Activated CD4-positive, alpha-beta memory T cell treated with anti-CD3 and anti-CD28 coated beads, Interleukin-2, amount 10 ng/mL, durations not matched to agents 7 days and 5 days (primary cell): ENCODE data around the gene SEC16A. TPM values are rescaled to one million over a fixed set of nuclear protein-coding genes. Genes with fewer than 3 reads are reported as not detected.

Experiments
- CTCF ChIA-PET: fragments of 350-600 bp; sonication (Branson Sonifier 250); formaldehyde crosslinking; loops from one replicate; lab custom pipeline; 2021; ENCODE audit warnings: antibody characterized with exemption, inconsistent platforms; lab: Charles Lee
- POLR2A ChIA-PET: fragments of 350-600 bp; sonication (Branson Sonifier 250); formaldehyde crosslinking; loops from one replicate; lab custom pipeline; 2021; ENCODE audit warnings: antibody characterized with exemption; lab: Charles Lee
- DNase-seq: peaks from one replicate; pipeline ENCODE4 v3.0.0-alpha.2; 2020
- H3K27ac Mint-ChIP-seq: one replicate; pipeline ENCODE4 v1.8.0; 2021; ENCODE audit warnings: mild to moderate bottlenecking, mixed read lengths
- H3K27me3 Mint-ChIP-seq: one replicate; pipeline ENCODE4 v1.8.0; 2021; ENCODE audit warnings: mixed read lengths
- H3K36me3 Mint-ChIP-seq: one replicate; pipeline ENCODE4 v1.8.0; 2021; ENCODE audit warnings: low read depth, mixed read lengths
- H3K4me1 Mint-ChIP-seq: one replicate; pipeline ENCODE4 v1.8.0; 2021; ENCODE audit warnings: mixed read lengths
- H3K4me3 Mint-ChIP-seq: one replicate; pipeline ENCODE4 v1.8.0; 2021; ENCODE audit warnings: mild to moderate bottlenecking, mixed read lengths
- H3K9me3 Mint-ChIP-seq: one replicate; pipeline ENCODE4 v1.8.0; 2021; ENCODE audit warnings: mixed read lengths
- total RNA-seq, 2 experiments: library from RNA; stranded (reverse); gene quantifications; one replicate each; pipeline ENCODE4 v1.2.3, GENCODE V29; 2021

SEC16A gene
- total RNA-seq, 2 experiments from 2014 or later = 56.1 to 61.0 TPM

DNA sequence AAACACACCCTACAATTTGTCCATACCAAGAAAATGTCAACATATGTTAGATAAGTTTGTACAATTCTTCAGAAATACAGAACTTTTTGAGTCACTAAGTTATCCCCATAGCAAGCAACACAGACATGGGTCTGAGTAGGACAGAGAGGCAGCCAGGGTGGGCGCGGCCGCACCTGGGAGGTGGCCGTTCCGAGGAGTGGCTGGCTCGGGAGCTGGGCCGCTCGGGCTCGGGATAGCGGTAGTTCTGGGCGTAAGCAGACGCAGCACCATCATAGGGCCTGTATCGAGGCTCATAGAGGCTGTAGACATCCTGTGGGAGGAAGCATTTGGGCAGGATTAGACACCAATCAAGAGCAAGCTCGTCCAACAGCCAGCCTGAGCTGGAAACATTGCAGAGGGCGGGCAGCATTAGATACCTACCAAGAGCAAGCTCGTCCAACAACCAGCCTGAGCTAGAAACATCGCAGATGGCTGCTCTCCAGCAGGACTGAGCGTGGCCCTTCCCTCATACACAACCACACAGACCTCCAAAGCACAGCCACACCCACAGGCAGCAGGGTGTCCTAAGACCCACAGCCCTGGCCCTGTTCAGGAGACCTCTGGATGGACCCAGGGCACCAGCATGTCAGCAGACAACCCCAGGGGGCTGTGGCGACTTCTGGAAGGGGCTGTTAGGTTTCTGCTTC is 10.9 kb downstream of the SEC16A start:
- CTCF ChIA-PET = no interaction called here
- H3K9me3 Mint-ChIP-seq = no peaks in the 10 kb centered on the region
- DNase-seq = no peak
- peaks cover 47% of the 10 kb centered on the region for H3K36me3 Mint-ChIP-seq
- H3K4me1 Mint-ChIP-seq = no peaks in the 10 kb centered on the region
- no peaks in the 10 kb centered on the region for H3K27me3 Mint-ChIP-seq
- no peak overlapping the region for H3K4me3 Mint-ChIP-seq
- POLR2A ChIA-PET = no interaction called here
- H3K27ac Mint-ChIP-seq = no peak overlapping the region

DNA sequence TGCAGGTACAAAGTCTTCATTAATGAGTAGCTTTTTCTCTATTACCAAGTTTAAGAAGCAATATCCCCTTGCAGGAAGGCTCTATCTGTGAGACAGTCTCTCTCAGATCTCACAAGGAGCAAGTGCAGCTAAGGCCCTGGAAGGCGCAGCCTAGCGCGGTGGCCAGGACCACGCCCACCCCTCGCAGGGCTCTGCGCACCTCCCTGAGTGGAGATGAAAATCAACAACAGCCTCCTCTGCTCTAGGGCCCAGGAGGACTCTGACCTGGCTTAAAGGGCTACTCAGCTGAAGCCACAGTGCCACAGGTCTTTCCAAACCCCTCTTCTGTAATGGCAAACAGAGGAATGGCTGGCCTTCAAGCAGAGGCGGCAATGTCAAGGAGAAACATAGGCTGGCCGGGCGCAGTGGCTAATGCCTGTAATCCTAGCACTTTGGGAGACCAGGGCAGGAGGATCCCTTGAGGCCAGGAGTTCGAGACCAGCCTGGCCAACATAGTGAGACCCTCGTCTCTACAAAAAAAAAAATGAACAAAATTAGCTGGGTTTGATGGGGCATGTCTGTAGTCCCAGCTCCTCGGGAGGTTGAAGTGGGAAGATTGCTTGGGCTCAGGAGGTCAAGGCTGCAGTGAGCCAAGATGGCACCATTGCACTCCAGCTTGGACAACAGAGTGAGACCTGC is 11.9 kb downstream of the SEC16A start:
- H3K36me3 Mint-ChIP-seq = peaks cover 52% of the 10 kb centered on the region
- no peaks in the 10 kb centered on the region for H3K9me3 Mint-ChIP-seq
- no peak for DNase-seq
- H3K4me1 Mint-ChIP-seq = no peaks in the 10 kb centered on the region
- no peak overlapping the region for H3K27ac Mint-ChIP-seq
- ChIA-PET POLR2A (no interaction called here), CTCF (no interaction called here)
- H3K4me3 Mint-ChIP-seq = no peak overlapping the region
- no peaks in the 10 kb centered on the region for H3K27me3 Mint-ChIP-seq

DNA sequence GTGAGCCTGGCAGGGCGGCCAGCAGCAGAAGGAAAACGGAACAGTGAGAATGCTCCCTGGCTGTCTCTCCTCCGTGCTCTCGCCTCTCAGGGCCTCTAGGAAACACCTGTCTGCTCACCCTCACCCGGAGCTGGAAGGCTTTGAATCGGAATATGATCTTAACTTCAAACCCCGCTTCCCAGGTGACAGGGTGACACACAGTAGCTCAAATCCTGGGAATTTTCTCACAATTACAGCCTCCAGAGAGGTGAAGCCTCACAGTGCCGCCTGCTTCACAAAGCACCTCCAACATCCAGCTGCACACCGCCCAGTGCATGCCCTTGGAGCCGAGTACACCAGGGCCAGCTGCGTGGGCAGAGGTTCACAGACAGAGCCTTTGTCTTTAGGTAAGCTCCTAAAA is 12.5 kb downstream of the SEC16A start:
- no peaks in the 10 kb centered on the region for H3K4me1 Mint-ChIP-seq
- no peak overlapping the region for H3K27ac Mint-ChIP-seq
- H3K4me3 Mint-ChIP-seq = no peak overlapping the region
- ChIA-PET CTCF (no interaction called here), POLR2A (no interaction called here)
- no peaks in the 10 kb centered on the region for H3K27me3 Mint-ChIP-seq
- H3K9me3 Mint-ChIP-seq = no peaks in the 10 kb centered on the region
- peaks cover 51% of the 10 kb centered on the region for H3K36me3 Mint-ChIP-seq
- no peak for DNase-seq

DNA sequence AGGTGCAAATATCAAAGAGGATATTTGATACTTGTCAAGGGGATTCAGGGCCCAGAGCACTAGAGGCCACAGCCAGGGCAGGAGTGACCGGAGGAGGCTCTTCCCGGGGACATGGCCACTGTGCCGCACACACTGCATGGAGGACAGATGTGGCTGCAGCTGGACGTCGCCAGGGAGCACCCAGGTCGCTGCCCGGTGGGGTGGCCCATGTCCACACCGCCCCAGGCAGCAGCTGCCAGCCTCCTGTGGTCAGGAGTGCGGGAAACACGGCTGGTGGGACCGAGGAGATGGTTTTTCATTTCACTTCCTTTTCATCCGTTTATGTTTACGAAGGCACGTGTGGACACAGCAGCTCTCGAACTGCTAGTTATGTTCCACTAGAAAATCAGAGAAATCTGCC is 15.1 kb downstream of the SEC16A start:
- Mint-ChIP-seq H3K4me1 (no peaks in the 10 kb centered on the region), H3K4me3 (no peak overlapping the region), H3K27ac (no peak overlapping the region), H3K36me3 (peaks cover 50% of the 10 kb centered on the region), H3K27me3 (no peaks in the 10 kb centered on the region), H3K9me3 (no peaks in the 10 kb centered on the region)
- ChIA-PET POLR2A (interaction anchor here (1.5 kb wide), 1 partner anchor 14 kb away, joined by 3 read pairs; no protein-coding TSS in a partner anchor), CTCF (no interaction called here)
- no peak for DNase-seq

GRCh38 chr9:136466155-136466541 is 16.7 kb downstream of the SEC16A start:
- Mint-ChIP-seq H3K9me3 (no peaks in the 10 kb centered on the region), H3K4me1 (no peaks in the 10 kb centered on the region), H3K36me3 (peaks cover 58% of the 10 kb centered on the region), H3K27me3 (no peaks in the 10 kb centered on the region), H3K27ac (no peak overlapping the region), H3K4me3 (no peak overlapping the region)
- DNase-seq = no peak
- ChIA-PET POLR2A (no interaction called here), CTCF (no interaction called here)

GRCh38 chr9:136465500-136466154 is 17.2 kb downstream of the SEC16A start:
- Mint-ChIP-seq H3K27ac (no peak overlapping the region), H3K9me3 (no peaks in the 10 kb centered on the region), H3K4me1 (no peaks in the 10 kb centered on the region), H3K4me3 (no peak overlapping the region), H3K27me3 (no peaks in the 10 kb centered on the region), H3K36me3 (peaks cover 61% of the 10 kb centered on the region)
- POLR2A ChIA-PET = no interaction called here
- DNase-seq = no peak
- CTCF ChIA-PET = no interaction called here

DNA sequence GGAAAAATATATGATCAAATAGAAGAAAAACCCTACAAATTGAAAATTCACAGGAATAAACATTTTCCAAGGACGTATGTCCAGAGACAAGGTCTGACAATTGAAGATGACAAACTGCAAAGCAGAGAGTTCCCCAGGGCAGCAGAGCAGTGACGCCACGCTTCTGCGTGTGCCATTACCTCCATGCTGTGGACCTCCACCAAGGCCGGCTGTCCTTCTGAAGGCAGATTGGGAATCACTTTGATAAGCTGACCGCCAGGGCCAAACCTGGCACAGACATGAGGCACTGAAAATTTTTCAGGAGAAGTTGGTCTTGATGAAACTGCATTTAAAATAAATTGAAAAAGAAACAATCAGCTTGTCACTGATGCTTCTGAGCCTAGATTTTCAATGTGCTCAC is 18.6 kb downstream of the SEC16A start:
- H3K4me3 Mint-ChIP-seq = no peak overlapping the region

DNA sequence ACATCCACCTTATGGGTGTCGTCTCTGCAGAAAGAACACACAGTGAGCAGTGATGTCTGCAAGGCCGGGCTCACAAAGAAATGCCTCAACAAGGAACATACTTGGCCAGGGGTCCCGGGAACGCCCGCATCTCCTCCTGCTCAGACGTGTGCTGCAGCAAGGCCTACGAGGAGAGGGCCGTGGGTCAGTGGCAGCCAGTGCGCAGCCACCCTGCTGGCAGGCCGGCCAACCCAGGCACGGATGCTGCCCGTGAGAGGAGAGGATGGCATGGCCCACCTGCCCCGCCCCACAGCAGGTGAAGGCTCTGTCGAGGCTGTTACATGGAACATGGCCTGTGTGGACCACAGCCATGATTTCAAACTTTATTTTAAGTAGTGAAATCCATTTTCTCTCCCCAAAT is 19.3 kb downstream of the SEC16A start:
- H3K27ac Mint-ChIP-seq = no peak overlapping the region
- peaks cover 66% of the 10 kb centered on the region for H3K36me3 Mint-ChIP-seq
- H3K4me3 Mint-ChIP-seq = no peak overlapping the region
- H3K4me1 Mint-ChIP-seq = no peaks in the 10 kb centered on the region
- no peak for DNase-seq
- POLR2A ChIA-PET = no interaction called here
- CTCF ChIA-PET = no interaction called here
- H3K9me3 Mint-ChIP-seq = no peaks in the 10 kb centered on the region
- H3K27me3 Mint-ChIP-seq = no peaks in the 10 kb centered on the region

More for the DNA sequence above, 18.6 kb downstream of the SEC16A start:
- no peak for DNase-seq
- ChIA-PET POLR2A (no interaction called here), CTCF (interaction anchor here (0.6 kb wide), 1 partner anchor 583 kb away, joined by 4 read pairs; no protein-coding TSS in a partner anchor)
- Mint-ChIP-seq H3K9me3 (no peaks in the 10 kb centered on the region), H3K4me1 (no peaks in the 10 kb centered on the region), H3K27ac (no peak overlapping the region), H3K36me3 (peaks cover 65% of the 10 kb centered on the region), H3K27me3 (no peaks in the 10 kb centered on the region)

DNA sequence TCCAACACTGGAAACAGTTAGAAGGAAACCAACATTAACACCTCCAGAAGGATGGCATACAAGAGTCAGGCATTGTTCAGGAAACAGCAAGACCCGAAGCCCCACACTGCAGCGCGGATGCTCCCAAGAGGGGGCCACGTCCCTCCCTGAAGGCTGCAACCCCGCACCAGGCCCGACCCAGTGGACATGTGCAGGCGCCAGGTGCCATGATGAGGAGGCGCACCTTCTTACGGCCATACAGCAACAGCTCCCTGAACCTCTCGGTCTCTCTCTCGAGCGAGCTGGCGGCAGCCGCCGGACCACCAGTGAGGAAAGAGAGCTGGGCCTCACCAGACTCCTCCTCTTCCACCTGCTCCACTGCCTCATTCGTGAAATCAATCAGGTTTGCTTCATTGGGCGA is 20.2 kb downstream of the SEC16A start:
- Mint-ChIP-seq H3K4me1 (no peaks in the 10 kb centered on the region), H3K9me3 (no peaks in the 10 kb centered on the region), H3K4me3 (no peak overlapping the region), H3K36me3 (peaks cover 69% of the 10 kb centered on the region), H3K27ac (no peak overlapping the region), H3K27me3 (no peaks in the 10 kb centered on the region)
- ChIA-PET CTCF (no interaction called here), POLR2A (no interaction called here)
- no peak for DNase-seq

DNA sequence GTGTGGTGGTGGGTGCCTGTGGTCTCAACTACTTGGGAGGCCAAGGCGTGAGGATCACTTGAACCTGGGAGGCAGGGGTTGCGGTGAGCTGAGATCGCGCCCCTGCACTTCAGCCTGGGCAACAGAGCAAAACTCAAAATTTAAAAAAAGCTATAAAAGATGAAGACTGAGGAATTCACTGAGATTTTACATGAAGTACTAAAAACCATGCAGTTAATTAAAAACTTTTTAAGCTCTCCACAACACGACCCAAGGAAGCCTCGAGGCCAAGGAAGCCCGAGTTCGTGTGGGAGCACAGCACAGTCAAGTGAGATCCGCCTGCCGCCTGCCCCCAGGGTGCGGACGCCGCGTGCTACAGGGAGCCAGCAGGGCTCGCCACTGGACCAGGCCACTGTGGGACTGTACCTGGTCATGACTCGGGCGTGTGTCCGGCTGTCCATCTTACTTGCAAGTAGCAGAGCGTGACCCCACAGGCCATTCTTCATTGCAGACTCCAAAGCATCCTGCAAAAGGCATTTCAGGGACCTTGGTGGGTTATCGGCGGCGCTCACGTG is 22.0 kb downstream of the SEC16A start:
- Mint-ChIP-seq H3K9me3 (no peaks in the 10 kb centered on the region), H3K4me1 (no peaks in the 10 kb centered on the region), H3K4me3 (no peak overlapping the region), H3K36me3 (peaks cover 65% of the 10 kb centered on the region), H3K27me3 (no peaks in the 10 kb centered on the region), H3K27ac (no peak overlapping the region)
- DNase-seq = no peak
- POLR2A ChIA-PET = no interaction called here
- CTCF ChIA-PET = interaction anchor here (0.6 kb wide), 1 partner anchor 21 kb away, joined by 3 read pairs; no protein-coding TSS in a partner anchor

DNA sequence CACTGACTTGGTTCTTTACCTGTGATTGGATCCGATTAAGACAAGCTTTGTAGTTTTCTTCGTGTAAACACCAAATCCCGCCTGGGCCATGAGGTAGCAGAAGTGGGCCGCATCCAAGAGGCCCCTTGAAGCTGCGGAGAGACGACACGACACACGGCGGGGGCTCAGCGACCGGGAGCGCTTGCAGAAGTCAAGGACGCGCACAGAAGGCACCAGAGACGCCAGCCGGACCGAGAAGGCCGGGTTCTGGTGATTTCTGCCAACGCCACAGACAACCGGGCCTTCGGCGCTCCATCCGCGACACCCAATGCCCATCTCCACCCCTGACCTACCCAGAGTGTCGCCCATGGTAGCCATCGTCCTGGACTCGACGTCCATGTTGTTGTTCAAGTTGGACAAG is 23.4 kb downstream of the SEC16A start:
- Mint-ChIP-seq H3K27me3 (no peaks in the 10 kb centered on the region), H3K27ac (no peak overlapping the region), H3K4me3 (no peak overlapping the region), H3K9me3 (no peaks in the 10 kb centered on the region), H3K4me1 (no peaks in the 10 kb centered on the region), H3K36me3 (peaks cover 66% of the 10 kb centered on the region)
- CTCF ChIA-PET = no interaction called here
- no peak for DNase-seq
- POLR2A ChIA-PET = no interaction called here

DNA sequence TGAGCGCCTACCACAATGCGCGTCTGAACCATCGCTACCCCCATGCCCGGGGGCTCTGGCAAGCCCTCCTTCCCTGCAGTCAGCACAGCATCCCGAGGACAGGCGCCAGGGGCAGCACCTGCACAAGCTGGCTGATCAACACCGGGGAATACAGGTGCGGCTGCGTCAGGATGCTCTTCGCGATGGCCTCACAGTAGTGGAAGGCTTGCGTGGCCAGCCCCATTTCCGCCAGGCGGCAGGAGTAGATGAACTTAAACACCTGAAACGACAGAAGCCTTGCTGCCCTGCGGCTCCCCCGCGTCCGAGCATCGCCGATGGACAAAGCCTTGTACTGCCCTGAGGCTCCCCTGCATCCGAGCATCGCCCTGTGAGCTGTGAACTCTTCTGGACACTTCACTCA is 25.5 kb downstream of the SEC16A start:
- CTCF ChIA-PET = no interaction called here
- no peak overlapping the region for H3K27ac Mint-ChIP-seq
- POLR2A ChIA-PET = no interaction called here
- H3K27me3 Mint-ChIP-seq = no peaks in the 10 kb centered on the region
- H3K36me3 Mint-ChIP-seq = peaks cover 69% of the 10 kb centered on the region
- no peak for DNase-seq
- H3K4me1 Mint-ChIP-seq = no peaks in the 10 kb centered on the region
- no peaks in the 10 kb centered on the region for H3K9me3 Mint-ChIP-seq
- H3K4me3 Mint-ChIP-seq = no peak overlapping the region

GRCh38 chr9:136456258-136456657 is 26.6 kb downstream of the SEC16A start:
- Mint-ChIP-seq H3K27ac (no peak overlapping the region), H3K9me3 (no peaks in the 10 kb centered on the region), H3K4me1 (no peaks in the 10 kb centered on the region), H3K36me3 (peaks cover 71% of the 10 kb centered on the region), H3K27me3 (no peaks in the 10 kb centered on the region), H3K4me3 (no peak overlapping the region)
- ChIA-PET POLR2A (no interaction called here), CTCF (no interaction called here)
- no peak for DNase-seq
